SK-N-MC (cell line): ENCODE data around the gene TNFSF10.

ENCODE experiments used
- EZH2 ChIP-seq: fragments of 200-600 bp; sonication (generic); IDR thresholded peaks from one replicate; pipeline ENCODE4 v1.6.1; 2017; ENCODE audit warnings: antibody characterized with exemption
- POLR2AphosphoS5 ChIP-seq: IDR thresholded peaks from 2 replicates; pipeline ENCODE4 v1.6.1; 2012; ENCODE audit warnings: mild to moderate bottlenecking, low read depth, low read length, borderline replicate concordance

DNA sequence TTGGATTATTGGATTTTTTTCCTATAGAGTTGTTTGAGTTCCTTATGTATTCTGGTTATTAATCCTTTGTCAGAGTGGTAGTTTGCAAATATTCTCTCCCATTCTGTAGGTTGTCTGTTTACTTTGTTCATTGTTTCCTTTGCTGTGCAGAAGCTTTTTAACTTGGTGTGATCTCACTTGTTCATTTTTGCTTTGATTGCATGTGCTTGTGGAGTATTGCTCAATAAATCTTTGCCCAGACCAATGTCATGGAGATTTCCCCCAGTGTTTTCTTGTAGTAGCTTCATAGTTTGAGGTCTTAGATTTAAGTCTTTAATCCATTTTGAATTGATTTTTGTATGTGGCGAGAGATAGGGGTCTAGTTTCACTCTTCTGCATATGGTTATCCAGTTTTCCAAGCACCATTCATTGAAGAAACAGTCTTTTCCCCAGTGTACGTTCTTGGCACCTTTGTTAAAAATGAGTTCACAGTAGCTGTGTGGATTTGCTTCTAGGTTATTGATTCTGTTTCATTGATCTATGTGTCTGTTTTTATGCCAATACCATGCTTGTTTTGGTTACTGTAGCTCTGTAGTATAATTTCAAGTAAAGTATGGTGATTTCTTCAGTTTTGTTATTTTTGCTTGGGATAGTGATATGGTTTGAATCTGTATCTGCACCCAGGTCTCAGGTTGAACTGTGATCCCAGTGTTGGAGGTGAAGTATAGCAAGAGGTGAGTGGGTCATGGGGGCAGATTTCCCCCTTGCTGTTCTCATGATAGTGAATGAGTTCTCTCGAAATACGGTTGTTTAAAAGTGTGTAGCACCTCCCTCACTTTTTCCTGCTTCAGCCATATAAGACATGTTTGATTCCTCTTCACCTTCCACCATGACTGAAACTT is 46.1 kb upstream of the TNFSF10 start:
- TF ChIP-seq POLR2AphosphoS5 (no peak), EZH2 (no peak)
